GM08714 (cell line): ENCODE results near the gene NBEAL2.

ENCODE experiments used
- H3K4me3 ChIP-seq: fragments of 200-500 bp; sonication (Bioruptor generic); 2 replicates; pipeline ENCODE4 v1.5.1; 2014; ENCODE audit warnings: mild to moderate bottlenecking, low read length, inconsistent platforms
- ZNF274 ChIP-seq: IDR thresholded peaks from 2 replicates; pipeline ENCODE4 v1.6.1; 2012; ENCODE audit warnings: mild to moderate bottlenecking, low read depth, low read length

NBEAL2 gene

DNA sequence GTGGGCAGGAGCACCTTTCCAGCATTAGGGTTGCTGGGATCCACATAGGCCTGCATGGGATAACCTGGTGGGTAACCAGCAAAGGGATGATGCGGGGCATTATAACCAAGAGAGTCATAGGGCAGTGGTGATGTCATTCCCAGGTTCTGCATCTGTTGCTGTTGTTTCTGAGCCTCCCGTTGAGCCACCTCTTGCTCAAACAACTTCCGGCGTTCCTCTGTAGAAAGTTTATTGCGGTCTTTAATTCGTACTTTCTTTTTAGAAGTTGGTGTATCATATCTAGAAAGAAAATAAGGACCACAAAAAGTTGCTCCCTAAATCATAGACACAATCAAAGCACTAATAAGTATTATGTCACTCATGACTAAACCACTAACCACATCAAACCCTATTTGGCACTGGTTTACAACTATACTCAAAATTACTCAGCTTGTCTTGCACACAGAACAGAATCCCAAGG is 77.8 kb downstream of the NBEAL2 start:
- H3K4me3 ChIP-seq: no peak overlapping the region
- TF ChIP-seq ZNF274: no peak
